ENCODE results near the gene STPG2. TPM values are rescaled to one million over a fixed set of nuclear protein-coding genes. Genes with fewer than 3 reads are reported as not detected.
"Not testable (repeated sequence)": the region's sequence is repeated elsewhere in the genome, so short reads cannot be mapped to it uniquely, and the experiment has no call there.

Gene STPG2
- total RNA-seq, 1 donor from 2014 or later: not detected

- H3K4me3 ChIP-seq (ENCODE audit: low read depth, low read length): no peak overlapping the region
- no peak for TF ChIP-seq CTCF (conservative IDR thresholded peaks at IDR 0.05; ENCODE audit: low read depth, low read length)
- DNase-seq (ENCODE audit: low read depth): no peak
Observed at GRCh38 chr4:97589481-97590196, 553.6 kb downstream of the STPG2 start.

DNA sequence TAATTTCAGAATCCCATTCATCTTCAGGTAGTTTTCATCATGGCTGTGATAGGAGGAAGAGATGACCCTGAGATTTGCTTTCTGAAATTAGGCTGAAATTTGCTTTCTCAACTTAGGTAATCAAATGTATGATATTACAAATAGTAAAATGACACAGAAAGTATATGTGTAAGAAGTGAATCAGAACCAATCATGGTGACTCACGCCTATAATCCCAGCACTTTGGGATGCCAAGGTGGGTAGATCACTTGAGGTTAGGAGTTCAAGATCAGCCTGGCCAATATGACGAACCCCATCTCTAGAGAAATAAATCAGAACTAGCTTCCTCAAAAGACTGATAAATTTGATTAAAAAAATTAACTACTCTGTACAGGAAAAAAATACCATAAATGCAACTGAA lies 555.4 kb downstream of the STPG2 start:
- DNase-seq (ENCODE audit: low read depth): no peak
- H3K4me3 ChIP-seq (ENCODE audit: low read depth, low read length): no peak overlapping the region
- no peak for TF ChIP-seq CTCF (conservative IDR thresholded peaks at IDR 0.05; ENCODE audit: low read depth, low read length)

GRCh38 chr4:97585274-97585673 lies 558.0 kb downstream of the STPG2 start:
- no peak overlapping the region for H3K4me3 ChIP-seq (ENCODE audit: low read depth, low read length)
- no peak for TF ChIP-seq CTCF (conservative IDR thresholded peaks at IDR 0.05; ENCODE audit: low read depth, low read length)
- no peak for DNase-seq (ENCODE audit: low read depth)

GRCh38 chr4:97582890-97583289 lies 560.4 kb downstream of the STPG2 start:
- no peak overlapping the region for H3K4me3 ChIP-seq (ENCODE audit: low read depth, low read length)
- no peak for DNase-seq (ENCODE audit: low read depth)
- TF ChIP-seq CTCF (conservative IDR thresholded peaks at IDR 0.05; ENCODE audit: low read depth, low read length): no peak

GRCh38 chr4:97577004-97577403 lies 566.3 kb downstream of the STPG2 start:
- peak; percentile 12 for DNase-seq (ENCODE audit: low read depth)
- TF ChIP-seq CTCF (conservative IDR thresholded peaks at IDR 0.05; ENCODE audit: low read depth, low read length): no peak
- no peak overlapping the region for H3K4me3 ChIP-seq (ENCODE audit: low read depth, low read length)

DNA sequence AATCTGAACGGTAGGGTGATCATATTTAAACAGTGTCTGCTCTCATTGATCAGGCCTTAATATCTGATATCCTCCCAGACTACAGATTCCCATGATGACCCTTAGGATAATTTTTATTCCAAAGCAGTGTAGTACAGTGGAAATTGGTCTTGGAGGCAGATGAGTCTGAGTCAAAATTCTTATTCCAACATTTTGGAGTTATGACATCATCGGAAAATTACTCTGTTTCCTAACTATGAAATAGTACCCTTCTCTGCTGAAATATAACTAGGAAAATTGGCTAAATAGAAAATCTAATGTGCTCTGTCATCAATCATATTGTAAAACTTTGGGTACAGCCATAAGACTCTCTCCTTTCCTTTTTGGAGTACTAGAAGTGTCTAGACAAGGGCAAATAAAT lies 583.3 kb downstream of the STPG2 start:
- no peak for DNase-seq (ENCODE audit: low read depth)
- TF ChIP-seq CTCF (conservative IDR thresholded peaks at IDR 0.05; ENCODE audit: low read depth, low read length): no peak

DNA sequence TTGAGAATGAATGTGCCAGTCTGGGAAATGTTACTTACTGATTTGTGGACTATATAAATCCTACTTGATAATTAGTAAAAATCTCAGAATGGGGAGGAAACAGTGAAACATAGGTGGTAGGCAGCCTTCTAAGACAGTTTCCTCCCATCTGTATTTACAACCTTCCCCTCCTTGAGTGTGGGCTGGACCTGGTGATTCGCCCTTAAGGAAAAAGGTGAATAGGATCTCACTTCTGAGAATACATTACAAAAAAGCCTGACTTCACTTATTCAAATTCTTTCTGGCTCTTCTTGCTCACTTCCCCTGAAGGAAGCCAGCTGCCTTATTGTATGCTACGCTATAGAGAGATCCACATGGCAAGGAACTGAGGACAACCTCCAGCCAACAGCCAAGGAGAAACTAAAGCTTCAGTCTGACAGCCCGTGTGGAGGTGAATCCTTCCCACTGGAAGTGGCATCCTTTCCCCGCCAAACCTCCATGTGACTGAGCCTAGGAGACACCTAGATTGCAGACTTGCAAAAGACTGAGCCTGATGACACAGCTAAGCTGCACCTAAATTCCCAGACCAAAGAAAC lies 585.0 kb downstream of the STPG2 start:
- no peak for DNase-seq (ENCODE audit: low read depth)
- no peak for TF ChIP-seq CTCF (conservative IDR thresholded peaks at IDR 0.05; ENCODE audit: low read depth, low read length)
- H3K4me3 ChIP-seq (ENCODE audit: low read depth, low read length): no peak overlapping the region

More for the DNA sequence above, 583.3 kb downstream of the STPG2 start:
- no peak overlapping the region for H3K4me3 ChIP-seq (ENCODE audit: low read depth, low read length)

- not testable (repeated sequence) for H3K4me3 ChIP-seq (ENCODE audit: low read depth, low read length); DNase-seq (ENCODE audit: low read depth)
Observed at GRCh38 chr4:97550637-97551036, 592.6 kb downstream of the STPG2 start.

Data from epithelial cell of proximal tubule (primary cell).